HEK293 (cell line): ENCODE results near the gene ST7L.

Source experiments
- CTCF ChIA-PET: fragments of 350-600 bp; formaldehyde crosslinking; extraction: SDS; loops from one replicate; lab custom pipeline; 2021; ENCODE audit warnings: antibody characterized with exemption; lab: Yijun Ruan, JAX
- POLR2A ChIA-PET: fragments of 300-600 bp; formaldehyde crosslinking; extraction: SDS; loops from one replicate; lab custom pipeline; 2020; ENCODE audit warnings: antibody characterized with exemption, inconsistent platforms; lab: Yijun Ruan, JAX
- H3K27ac ChIP-seq: fragments of 200-500 bp; sonication (Bioruptor generic); 2 replicates; pipeline ENCODE4 v1.5.1; 2014; ENCODE audit warnings: low read depth, low read length, control low read depth, inconsistent platforms; ENCODE audit errors: extremely low read depth
- H3K36me3 ChIP-seq, 2 experiments: fragments of 200-500 bp in 1 of 2; sonication (Bioruptor generic) in 1 of 2; 1 replicate in 1 of 2; 2 replicates in 1 of 2; pipeline ENCODE4 v1.5.1; 2014 to 2017; ENCODE audit warnings: inconsistent platforms in 2 of 2, low read length in 2 of 2; ENCODE audit not compliant: control insufficient read depth in 2 of 2, insufficient read depth in 1 of 2
- H3K4me1 ChIP-seq: fragments of 200-500 bp; sonication (Bioruptor generic); 2 replicates; pipeline ENCODE4 v1.5.1; 2014; ENCODE audit warnings: mild to moderate bottlenecking, low read length, inconsistent platforms; ENCODE audit not compliant: control insufficient read depth, insufficient read depth
- H3K4me3 ChIP-seq: 2 replicates; pipeline ENCODE4 v1.5.1; 2011; ENCODE audit warnings: low read depth, mild to moderate bottlenecking, control low read depth, low read length, moderate library complexity
- H3K9me3 ChIP-seq: fragments of 200-500 bp; sonication (Bioruptor generic); 2 replicates; pipeline ENCODE4 v1.5.1; 2014; ENCODE audit warnings: low read depth, low read length, inconsistent platforms; ENCODE audit not compliant: control insufficient read depth, insufficient read depth
- BCL11A ChIP-seq: fragments of 450-650 bp; formaldehyde crosslinking; IDR thresholded peaks from 2 replicates; pipeline ENCODE4 v1.5.1; 2016; ENCODE audit warnings: low read depth, missing biosample characterization, missing genetic modification characterization
- BCL11B ChIP-seq: fragments of 450-650 bp; formaldehyde crosslinking; IDR thresholded peaks from 2 replicates; pipeline ENCODE4 v1.5.1; 2016; ENCODE audit warnings: low read depth, missing biosample characterization, missing genetic modification characterization
- ELK4 ChIP-seq: IDR thresholded peaks from 2 replicates; pipeline ENCODE4 v1.6.1; 2011; ENCODE audit warnings: mild to moderate bottlenecking, low read depth, low read length, borderline replicate concordance
- GFI1B ChIP-seq: fragments of 450-650 bp; formaldehyde crosslinking; IDR thresholded peaks from 2 replicates; pipeline ENCODE4 v1.5.1; 2016; ENCODE audit warnings: missing biosample characterization, missing genetic modification characterization
- GLI4 ChIP-seq: fragments of 450-650 bp; formaldehyde crosslinking; IDR thresholded peaks from 2 replicates; pipeline ENCODE4 v1.5.1; 2016; ENCODE audit warnings: missing biosample characterization, missing genetic modification characterization
- HOXD13 ChIP-seq: sonication (generic); formaldehyde crosslinking; IDR thresholded peaks from 2 replicates; pipeline ENCODE4 v1.8.0; 2022; ENCODE audit warnings: missing genetic modification reagents, borderline replicate concordance
- OSR2 ChIP-seq: fragments of 450-650 bp; formaldehyde crosslinking; IDR thresholded peaks from 2 replicates; pipeline ENCODE4 v1.5.1; 2016; ENCODE audit warnings: missing biosample characterization, missing genetic modification characterization
- RBAK ChIP-seq: fragments of 450-650 bp; formaldehyde crosslinking; IDR thresholded peaks from 2 replicates; pipeline ENCODE4 v1.5.1; 2016; ENCODE audit warnings: missing biosample characterization, missing genetic modification characterization
- WT1 ChIP-seq: fragments of 450-650 bp; formaldehyde crosslinking; IDR thresholded peaks from 2 replicates; pipeline ENCODE4 v1.5.1; 2016; ENCODE audit warnings: missing biosample characterization, missing genetic modification characterization
- YY1 ChIP-seq: fragments of 450-650 bp; formaldehyde crosslinking; IDR thresholded peaks from 2 replicates; pipeline ENCODE4 v1.5.1; 2018; ENCODE audit warnings: missing biosample characterization, missing genetic modification characterization
- ZBTB48 ChIP-seq: fragments of 450-650 bp; formaldehyde crosslinking; IDR thresholded peaks from 2 replicates; pipeline ENCODE4 v1.5.1; 2016; ENCODE audit warnings: missing biosample characterization, missing genetic modification characterization
- ZFP41 ChIP-seq: fragments of 450-650 bp; formaldehyde crosslinking; IDR thresholded peaks from 2 replicates; pipeline ENCODE4 v1.5.1; 2016; ENCODE audit warnings: missing biosample characterization, missing genetic modification characterization, borderline replicate concordance
- ZNF10 ChIP-seq: fragments of 450-650 bp; formaldehyde crosslinking; IDR thresholded peaks from 2 replicates; pipeline ENCODE4 v1.5.1; 2017; ENCODE audit warnings: missing biosample characterization, missing genetic modification characterization
- ZNF138 ChIP-seq: fragments of 450-650 bp; formaldehyde crosslinking; IDR thresholded peaks from 2 replicates; pipeline ENCODE4 v1.5.1; 2016; ENCODE audit warnings: missing biosample characterization, missing genetic modification characterization, borderline replicate concordance
- ZNF140 ChIP-seq: fragments of 450-650 bp; formaldehyde crosslinking; IDR thresholded peaks from 2 replicates; pipeline ENCODE4 v1.5.1; 2016; ENCODE audit warnings: missing biosample characterization, missing genetic modification characterization
- ZNF146 ChIP-seq: fragments of 450-650 bp; formaldehyde crosslinking; IDR thresholded peaks from 2 replicates; pipeline ENCODE4 v1.5.1; 2016; ENCODE audit warnings: missing biosample characterization, missing genetic modification characterization
- ZNF211 ChIP-seq: fragments of 450-650 bp; formaldehyde crosslinking; IDR thresholded peaks from 2 replicates; pipeline ENCODE4 v1.5.1; 2016; ENCODE audit warnings: low read depth, missing biosample characterization, missing genetic modification characterization
- ZNF221 ChIP-seq: fragments of 450-650 bp; formaldehyde crosslinking; IDR thresholded peaks from 2 replicates; pipeline ENCODE4 v1.5.1; 2017; ENCODE audit warnings: missing biosample characterization, missing genetic modification characterization, borderline replicate concordance
- ZNF239 ChIP-seq: fragments of 450-650 bp; formaldehyde crosslinking; IDR thresholded peaks from 2 replicates; pipeline ENCODE4 v1.5.1; 2016; ENCODE audit warnings: missing biosample characterization, missing genetic modification characterization
- ZNF26 ChIP-seq: fragments of 450-650 bp; formaldehyde crosslinking; IDR thresholded peaks from 2 replicates; pipeline ENCODE4 v1.5.1; 2016; ENCODE audit warnings: missing biosample characterization, missing genetic modification characterization
- ZNF473 ChIP-seq: fragments of 450-650 bp; formaldehyde crosslinking; IDR thresholded peaks from 2 replicates; pipeline ENCODE4 v1.5.1; 2017; ENCODE audit warnings: missing biosample characterization, missing genetic modification characterization
- ZNF510 ChIP-seq: fragments of 450-650 bp; formaldehyde crosslinking; IDR thresholded peaks from 2 replicates; pipeline ENCODE4 v1.5.1; 2018; ENCODE audit warnings: mild to moderate bottlenecking, missing genetic modification characterization, missing biosample characterization; ENCODE audit not compliant: insufficient replicate concordance
- ZNF514 ChIP-seq: fragments of 450-650 bp; formaldehyde crosslinking; IDR thresholded peaks from 2 replicates; pipeline ENCODE4 v1.5.1; 2016; ENCODE audit warnings: missing biosample characterization, missing genetic modification characterization
- ZNF529 ChIP-seq: fragments of 450-650 bp; formaldehyde crosslinking; IDR thresholded peaks from 2 replicates; pipeline ENCODE4 v1.5.1; 2017; ENCODE audit warnings: missing genetic modification characterization, missing biosample characterization; ENCODE audit not compliant: insufficient replicate concordance
- ZNF580 ChIP-seq: fragments of 450-650 bp; formaldehyde crosslinking; IDR thresholded peaks from 2 replicates; pipeline ENCODE4 v1.5.1; 2016; ENCODE audit warnings: missing biosample characterization, missing genetic modification characterization
- ZNF600 ChIP-seq: fragments of 450-650 bp; formaldehyde crosslinking; IDR thresholded peaks from 2 replicates; pipeline ENCODE4 v1.5.1; 2016; ENCODE audit warnings: missing biosample characterization, missing genetic modification characterization
- ZNF660 ChIP-seq: fragments of 450-650 bp; IDR thresholded peaks from 2 replicates; pipeline ENCODE4 v1.5.1; 2018; ENCODE audit warnings: missing biosample characterization, mild to moderate bottlenecking, missing genetic modification characterization
- ZNF777 ChIP-seq: fragments of 450-650 bp; formaldehyde crosslinking; IDR thresholded peaks from 2 replicates; pipeline ENCODE4 v1.5.1; 2017; ENCODE audit warnings: missing biosample characterization, missing genetic modification characterization, borderline replicate concordance
- ZNF843 ChIP-seq: fragments of 450-650 bp; formaldehyde crosslinking; IDR thresholded peaks from 2 replicates; pipeline ENCODE4 v1.5.1; 2016; ENCODE audit warnings: missing biosample characterization, missing genetic modification characterization

ST7L gene

GRCh38 chr1:112517231-112517630 is 101.7 kb downstream of the ST7L start (continued):
- no peak for TF ChIP-seq ZNF510 (tag by site-specific recombination)
- no peak for TF ChIP-seq WT1 (tag by site-specific recombination)
- TF ChIP-seq ZFP41 (tag by site-specific recombination): no peak
- no peak for TF ChIP-seq ZNF221 (tag by site-specific recombination)
- no peak for TF ChIP-seq BCL11B (tag by site-specific recombination)
- TF ChIP-seq ZNF660 (tag by site-specific recombination): no peak
- TF ChIP-seq ZNF843 (tag by site-specific recombination): no peak
- TF ChIP-seq ZNF580 (tag by site-specific recombination): no peak
- no peak for TF ChIP-seq ZNF600 (tag by site-specific recombination)
- TF ChIP-seq ZNF777 (tag by site-specific recombination): no peak

GRCh38 chr1:112516141-112516540 is 102.8 kb downstream of the ST7L start:
- TF ChIP-seq ZNF211 (tag by site-specific recombination): no peak
- no peak for TF ChIP-seq ZFP41 (tag by site-specific recombination)
- TF ChIP-seq ZBTB48: no peak
- no peak for TF ChIP-seq ZNF138 (tag by site-specific recombination)
- no peak for TF ChIP-seq ZNF514
- TF ChIP-seq YY1 (tag by site-specific recombination): no peak
- TF ChIP-seq ELK4: no peak
- TF ChIP-seq ZNF140 (tag by site-specific recombination): no peak
- TF ChIP-seq ZNF239 (tag by site-specific recombination): no peak
- no peak for TF ChIP-seq OSR2
- TF ChIP-seq ZNF10 (tag by site-specific recombination): no peak
- no peak for TF ChIP-seq ZNF473
- no peak for TF ChIP-seq HOXD13 (CRISPR knock-in tag)
- TF ChIP-seq GLI4 (tag by site-specific recombination): no peak
- TF ChIP-seq RBAK: no peak
- TF ChIP-seq GFI1B (tag by site-specific recombination): no peak
- TF ChIP-seq ZNF146 (tag by site-specific recombination): no peak
- TF ChIP-seq ZNF529: no peak
- TF ChIP-seq ZNF26: no peak
- no peak for TF ChIP-seq BCL11A (tag by site-specific recombination)
- TF ChIP-seq, all 188 proteins: peak for 0
- H3K27ac ChIP-seq: no peak overlapping the region
- H3K4me1 ChIP-seq: no peaks in the 10 kb centered on the region
- no peaks in the 10 kb centered on the region for H3K9me3 ChIP-seq
- H3K4me3 ChIP-seq: no peak overlapping the region
- ChIA-PET POLR2A (no interaction called here), CTCF (interaction anchor here (0.6 kb wide), 1 partner anchor 78 kb away, joined by 3 read pairs; no protein-coding TSS in a partner anchor)
- H3K36me3 ChIP-seq: peaks cover 0 to 13% of the 10 kb centered on the region in 2 experiments; a peak in 1 of 3 replicates
